GM18505 (cell line): ENCODE data around the gene SORBS1.

Source experiments
- ATAC-seq: cut with Tn5 transposase; IDR thresholded peaks from one replicate; pipeline ENCODE4 v1.9.1; 2021; ENCODE audit not compliant: unreplicated experiment
- POLR2A ChIP-seq: IDR thresholded peaks from 4 replicates; pipeline ENCODE4 v1.6.1; 2011; ENCODE audit warnings: borderline replicate concordance; ENCODE audit not compliant: insufficient read depth, insufficient read length; ENCODE audit errors: extremely low read depth

SORBS1 gene

GRCh38 chr10:95337423-95338160, 223.6 kb downstream of the SORBS1 start:
- TF ChIP-seq POLR2A, result no peak
- no peak for ATAC-seq

DNA sequence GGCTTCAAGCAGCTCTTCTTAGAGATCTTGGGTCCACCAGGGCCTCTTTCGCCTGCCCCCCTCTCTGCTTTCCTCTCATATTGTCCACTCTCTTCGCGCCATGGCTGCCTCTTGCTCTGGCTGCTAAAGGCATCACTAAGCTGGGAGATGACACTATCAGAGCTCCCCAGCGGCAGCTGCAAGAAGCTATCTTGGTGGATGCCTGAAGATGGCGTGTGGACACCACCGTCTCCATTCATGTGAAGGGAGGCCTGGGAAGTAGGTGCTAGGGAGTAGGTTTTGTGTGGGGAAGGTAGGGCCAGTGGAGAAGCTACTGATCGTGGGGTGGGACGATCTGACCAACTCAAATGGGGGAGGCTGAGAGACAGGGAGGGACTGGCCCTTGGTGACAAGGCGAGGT, 224.5 kb downstream of the SORBS1 start:
- ATAC-seq, result no peak
- no peak for TF ChIP-seq POLR2A

DNA sequence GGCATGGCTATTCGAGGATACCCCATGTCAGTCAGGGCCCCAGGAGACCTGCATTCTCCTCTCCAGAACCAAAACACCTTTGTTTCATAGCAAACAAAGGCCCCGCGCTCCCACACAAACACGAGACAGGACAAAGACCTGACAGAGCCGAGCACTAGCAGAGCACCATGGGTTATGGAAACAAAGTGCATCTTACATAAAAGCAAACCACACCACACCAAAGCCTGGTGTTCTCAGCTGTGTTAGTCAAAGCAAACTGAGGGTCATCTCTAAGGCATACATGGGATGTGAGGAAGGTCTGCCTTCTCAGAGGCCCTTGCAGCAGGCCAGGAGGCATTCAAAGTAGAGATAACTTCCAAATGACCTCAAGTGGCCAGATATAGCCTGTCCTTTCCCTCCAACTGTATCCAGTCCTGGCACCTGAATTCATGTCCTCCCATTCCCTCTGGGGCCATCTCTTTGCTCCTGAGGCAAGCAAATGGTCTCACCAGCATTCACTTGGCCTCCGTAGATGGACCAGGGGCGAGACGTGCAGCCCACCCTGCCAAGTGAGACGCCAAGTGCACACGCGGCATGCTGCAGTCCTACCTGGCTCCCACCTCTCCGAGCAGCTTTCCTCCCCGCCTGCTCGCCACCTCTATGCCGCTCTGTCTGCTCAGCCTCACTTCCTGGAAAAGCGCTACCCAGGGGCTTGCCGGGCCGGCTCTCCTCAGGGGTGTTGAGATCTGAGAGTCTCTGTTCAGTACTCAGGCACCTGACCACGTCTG, 225.1 kb downstream of the SORBS1 start:
- no peak for TF ChIP-seq POLR2A
- ATAC-seq, result no peak

GRCh38 chr10:95334805-95335144, 226.4 kb downstream of the SORBS1 start:
- TF ChIP-seq POLR2A, result no peak
- ATAC-seq, result no peak

DNA sequence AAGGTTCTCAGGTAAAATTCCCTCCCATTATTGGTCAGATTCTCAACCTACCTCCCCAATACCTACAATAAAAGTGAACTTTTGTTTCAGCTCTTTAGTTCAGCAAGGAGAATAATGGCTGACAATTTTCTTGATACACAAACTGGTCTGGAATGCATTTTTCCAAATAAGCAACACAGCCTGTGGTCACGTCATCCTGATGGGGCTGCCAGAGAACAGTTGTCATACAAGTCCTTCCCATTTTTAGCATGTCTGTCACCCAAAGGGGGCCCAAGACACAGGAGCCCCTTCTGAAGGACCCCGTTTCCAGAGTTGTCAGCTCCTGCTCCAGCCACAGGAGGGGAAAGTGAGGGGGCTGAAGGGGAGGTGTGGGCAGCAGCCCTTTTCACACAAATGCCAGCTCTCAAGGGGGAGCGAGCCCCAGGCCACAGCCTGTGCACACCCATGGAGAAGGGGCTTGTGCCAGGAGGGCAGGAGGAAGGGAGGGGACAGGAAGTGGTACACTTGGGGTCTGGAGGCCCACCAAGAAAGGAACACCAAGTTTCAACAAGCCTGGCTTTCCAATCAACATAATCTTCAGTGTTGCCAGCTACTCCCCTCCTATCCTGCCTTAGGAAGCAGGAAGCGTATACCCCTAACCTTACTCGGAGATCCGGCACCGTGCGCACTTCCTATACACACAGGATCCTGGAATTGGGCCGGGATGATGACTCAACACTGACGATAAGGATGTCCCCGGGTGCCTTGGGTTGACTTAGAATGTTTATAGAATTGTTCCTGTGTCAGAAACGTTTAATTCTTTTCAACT, 227.0 kb downstream of the SORBS1 start:
- TF ChIP-seq POLR2A, result no peak

DNA sequence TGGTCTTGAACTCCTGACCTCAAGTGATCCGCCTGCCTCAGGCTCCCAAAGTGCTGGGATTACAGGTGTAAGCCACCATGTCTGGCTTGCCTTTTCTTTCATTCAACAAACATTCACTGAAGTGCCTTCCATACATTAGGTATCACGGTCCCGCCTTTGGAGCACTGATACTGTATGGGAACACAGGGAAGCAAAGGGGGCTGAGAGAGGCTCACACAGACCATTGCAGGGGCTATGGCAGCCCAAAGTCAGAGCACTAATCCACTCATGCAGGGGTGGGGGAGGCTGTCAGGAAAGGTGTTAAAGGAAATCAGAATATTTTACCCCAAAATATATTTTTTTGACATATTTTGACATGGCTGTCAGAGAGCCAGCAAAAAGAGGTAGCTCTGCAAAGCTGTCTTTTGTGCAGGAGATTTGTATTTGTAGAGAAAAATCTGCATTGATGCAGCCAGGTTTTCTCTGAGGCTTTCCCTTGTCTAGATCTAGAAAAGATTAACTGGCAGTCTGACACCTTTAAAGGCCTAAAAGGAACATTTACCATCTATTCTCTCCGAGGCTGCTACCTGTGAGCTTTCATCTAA, 228.4 kb downstream of the SORBS1 start:
- no peak for ATAC-seq
- no peak for TF ChIP-seq POLR2A

More for the DNA sequence above, 227.0 kb downstream of the SORBS1 start:
- no peak for ATAC-seq

GRCh38 chr10:95331596-95332130, 229.5 kb downstream of the SORBS1 start:
- no peak for ATAC-seq
- no peak for TF ChIP-seq POLR2A

- TF ChIP-seq POLR2A, result no peak
- no peak for ATAC-seq
Measured at GRCh38 chr10:95330966-95331453, 230.2 kb downstream of the SORBS1 start.

- ATAC-seq, result no peak
- no peak for TF ChIP-seq POLR2A
Measured at GRCh38 chr10:95329296-95329695, 231.9 kb downstream of the SORBS1 start.

DNA sequence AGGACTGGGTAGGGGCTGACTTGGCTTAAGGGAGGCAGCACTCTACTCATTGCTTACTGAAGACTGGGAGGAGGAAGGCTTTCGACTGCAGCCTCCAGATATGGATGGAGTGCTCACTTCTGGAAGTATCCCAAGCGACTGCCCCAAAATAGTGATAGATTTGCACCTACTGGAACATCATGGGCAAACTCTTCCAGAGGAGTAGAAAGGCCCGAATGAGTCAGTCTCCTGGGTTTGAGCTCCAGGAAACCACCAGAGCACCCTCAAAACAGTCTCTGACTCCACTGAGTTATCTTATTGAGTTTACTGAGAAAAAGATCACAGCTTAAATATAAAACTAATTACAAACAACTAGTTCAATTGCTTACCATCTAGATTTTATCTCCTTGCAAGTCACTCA, 233.2 kb downstream of the SORBS1 start:
- no peak for TF ChIP-seq POLR2A
- ATAC-seq, result no peak

DNA sequence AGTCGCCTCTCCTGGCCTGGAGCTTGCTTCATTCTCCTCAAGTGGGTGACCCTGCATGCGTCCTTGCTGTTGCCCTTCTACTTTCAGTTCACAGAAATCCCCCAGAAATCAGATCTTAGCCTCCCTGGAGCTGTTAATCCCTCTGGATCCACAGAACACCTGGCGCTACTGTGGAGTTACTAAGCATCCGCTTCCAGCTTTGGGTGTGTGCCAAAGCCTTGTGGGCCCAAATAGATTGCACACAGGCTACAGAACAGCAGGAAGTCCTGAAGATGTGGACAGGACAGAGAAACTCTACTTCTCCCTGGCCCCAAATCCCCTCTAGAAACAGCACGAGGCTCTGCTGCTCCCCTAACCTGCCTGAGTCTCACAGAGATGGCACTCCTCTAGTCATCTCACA, 233.8 kb downstream of the SORBS1 start:
- no peak for ATAC-seq
- TF ChIP-seq POLR2A, result no peak

- no peak for ATAC-seq
- no peak for TF ChIP-seq POLR2A
Measured at GRCh38 chr10:95326396-95326795, 234.8 kb downstream of the SORBS1 start.

- ATAC-seq, result no peak
- TF ChIP-seq POLR2A, result no peak
Measured at GRCh38 chr10:95325863-95326262, 235.3 kb downstream of the SORBS1 start.
